ENCODE results near the gene DYNC1I2. TPM values are rescaled to one million over a fixed set of nuclear protein-coding genes. Genes with fewer than 3 reads are reported as not detected.

DYNC1I2 gene
- total RNA-seq, 2 experiments from 2014 or later: 42.3 to 58.5 TPM

DNA sequence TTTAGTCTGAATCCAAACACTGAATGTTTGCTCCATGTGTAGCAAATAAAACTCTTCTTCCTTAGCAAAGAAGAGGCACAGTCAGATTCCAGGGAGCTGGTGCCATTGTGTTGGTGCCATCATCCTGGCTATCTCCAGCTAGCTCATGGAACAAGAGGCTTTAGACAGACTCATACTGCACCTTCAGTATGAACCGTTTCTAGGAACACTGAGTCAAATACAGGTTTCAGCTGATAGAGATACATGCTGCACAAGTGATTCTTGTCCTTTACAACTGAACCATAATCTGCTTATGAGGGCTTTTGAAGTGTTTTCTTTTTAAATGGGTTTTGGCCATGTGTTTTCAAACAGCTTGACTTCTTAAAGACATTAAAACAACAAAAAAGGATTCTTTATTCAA is 57.9 kb downstream of the DYNC1I2 start:
- intact Hi-C loops (cut with micrococcal nuclease; ENCODE audit: unreplicated experiment): no loop called here
- Histone ChIP-seq H2AFZ (ENCODE audit: low read length) (no peak overlapping the region), H3K9me3 (ENCODE audit: low read length) (no peaks in the 10 kb centered on the region), H3K4me1 (ENCODE audit: insufficient read depth, low read length, poor library complexity, severe bottlenecking) (peaks cover 8% of the 10 kb centered on the region), H4K20me1 (ENCODE audit: insufficient read depth, low read length) (no peaks in the 10 kb centered on the region), H3K4me2 (ENCODE audit: low read length) (no peak overlapping the region), H3K4me3 (ENCODE audit: low read depth, low read length, poor library complexity, severe bottlenecking) (no peak overlapping the region), H3K36me3 (ENCODE audit: insufficient read depth, low read length) (peaks cover 77% of the 10 kb centered on the region), H3K27ac (ENCODE audit: low read depth, low read length, poor library complexity, severe bottlenecking) (no peak overlapping the region), H3K9me2 (ENCODE audit: insufficient read depth, low read length) (no peaks in the 10 kb centered on the region), H3K79me2 (ENCODE audit: insufficient read depth, low read depth, low read length) (no peaks in the 10 kb centered on the region)
- POLR2A ChIA-PET: interaction anchor here (0.6 kb wide), 1 partner anchor 9 kb away, joined by 3 read pairs; no protein-coding TSS in a partner anchor
- CTCF ChIA-PET (ENCODE audit: unreplicated experiment): no interaction called here
- no peak for DNase-seq (ENCODE audit: low spot score)
- no TSS peak for BruUV-seq (replicated peaks)
- no peak for TF ChIP-seq EZH2phosphoT487 (IDR thresholded peaks at IDR 0.05; ENCODE audit: borderline replicate concordance, low read depth, low read length)
- TF ChIP-seq, protein P1, sequence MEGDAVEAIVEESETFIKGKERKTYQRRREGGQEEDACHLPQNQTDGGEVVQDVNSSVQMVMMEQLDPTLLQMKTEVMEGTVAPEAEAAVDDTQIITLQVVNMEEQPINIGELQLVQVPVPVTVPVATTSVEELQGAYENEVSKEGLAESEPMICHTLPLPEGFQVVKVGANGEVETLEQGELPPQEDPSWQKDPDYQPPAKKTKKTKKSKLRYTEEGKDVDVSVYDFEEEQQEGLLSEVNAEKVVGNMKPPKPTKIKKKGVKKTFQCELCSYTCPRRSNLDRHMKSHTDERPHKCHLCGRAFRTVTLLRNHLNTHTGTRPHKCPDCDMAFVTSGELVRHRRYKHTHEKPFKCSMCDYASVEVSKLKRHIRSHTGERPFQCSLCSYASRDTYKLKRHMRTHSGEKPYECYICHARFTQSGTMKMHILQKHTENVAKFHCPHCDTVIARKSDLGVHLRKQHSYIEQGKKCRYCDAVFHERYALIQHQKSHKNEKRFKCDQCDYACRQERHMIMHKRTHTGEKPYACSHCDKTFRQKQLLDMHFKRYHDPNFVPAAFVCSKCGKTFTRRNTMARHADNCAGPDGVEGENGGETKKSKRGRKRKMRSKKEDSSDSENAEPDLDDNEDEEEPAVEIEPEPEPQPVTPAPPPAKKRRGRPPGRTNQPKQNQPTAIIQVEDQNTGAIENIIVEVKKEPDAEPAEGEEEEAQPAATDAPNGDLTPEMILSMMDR (conservative IDR thresholded peaks at IDR 0.05; ENCODE audit: low read length): no peak

DNA sequence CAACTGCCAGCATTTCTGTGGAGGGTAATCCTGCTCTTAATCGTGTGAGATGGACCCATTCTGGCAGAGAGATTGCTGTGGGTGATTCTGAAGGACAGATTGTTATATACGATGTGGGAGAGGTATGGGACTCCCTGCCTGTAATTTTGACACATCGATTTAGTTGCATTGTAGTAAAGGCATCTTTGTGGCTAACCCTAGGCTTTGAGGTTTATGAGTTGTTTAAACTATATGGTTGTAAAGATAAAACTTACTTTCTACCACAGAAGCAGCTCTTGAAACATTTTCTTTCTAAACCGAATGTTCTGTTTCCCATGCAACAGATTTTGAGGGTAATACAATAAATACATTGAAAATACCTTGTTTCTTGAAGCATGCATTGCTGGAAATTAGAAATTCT is 58.5 kb downstream of the DYNC1I2 start:
- H3K9me3 ChIP-seq (ENCODE audit: low read length): no peaks in the 10 kb centered on the region
- no TSS peak for BruUV-seq (replicated peaks)
- no peaks in the 10 kb centered on the region for H3K9me2 ChIP-seq (ENCODE audit: insufficient read depth, low read length)
- TF ChIP-seq EZH2phosphoT487 (IDR thresholded peaks at IDR 0.05; ENCODE audit: borderline replicate concordance, low read depth, low read length): no peak
- TF ChIP-seq, protein P1 (conservative IDR thresholded peaks at IDR 0.05; ENCODE audit: low read length): no peak
- POLR2A ChIA-PET: no interaction called here
- no peak overlapping the region for H3K4me3 ChIP-seq (ENCODE audit: low read depth, low read length, poor library complexity, severe bottlenecking)
- peaks cover 7% of the 10 kb centered on the region for H3K4me1 ChIP-seq (ENCODE audit: insufficient read depth, low read length, poor library complexity, severe bottlenecking)
- peaks cover 76% of the 10 kb centered on the region for H3K36me3 ChIP-seq (ENCODE audit: insufficient read depth, low read length)
- no peak overlapping the region for H3K4me2 ChIP-seq (ENCODE audit: low read length)
- H2AFZ ChIP-seq (ENCODE audit: low read length): no peak overlapping the region
- DNase-seq (ENCODE audit: low spot score): no peak
- no peak overlapping the region for H3K27ac ChIP-seq (ENCODE audit: low read depth, low read length, poor library complexity, severe bottlenecking)
- intact Hi-C loops (cut with micrococcal nuclease; ENCODE audit: unreplicated experiment): no loop called here
- no peaks in the 10 kb centered on the region for H3K79me2 ChIP-seq (ENCODE audit: insufficient read depth, low read depth, low read length)
- no peaks in the 10 kb centered on the region for H4K20me1 ChIP-seq (ENCODE audit: insufficient read depth, low read length)
- CTCF ChIA-PET (ENCODE audit: unreplicated experiment): no interaction called here

DNA sequence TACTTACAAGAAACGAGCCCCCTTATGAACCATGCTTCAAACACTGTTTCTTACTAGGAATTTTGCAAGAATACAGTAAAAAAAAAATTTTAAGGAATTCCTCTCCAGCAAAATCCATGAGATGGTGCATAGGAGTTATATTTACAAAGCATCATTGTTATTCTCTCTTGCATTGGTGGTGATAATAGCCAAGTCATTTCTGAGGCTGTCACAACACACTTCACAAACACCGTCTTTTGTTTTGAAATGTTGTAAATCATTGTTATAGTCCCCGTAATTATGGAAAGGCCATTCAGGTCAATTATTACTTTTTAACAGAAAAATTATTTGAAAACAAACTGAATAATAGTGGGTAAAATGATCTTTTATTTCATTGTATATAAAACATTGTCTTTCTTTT is 60.1 kb downstream of the DYNC1I2 start:
- CTCF ChIA-PET (ENCODE audit: unreplicated experiment): no interaction called here

More for the DNA sequence above, 60.1 kb downstream of the DYNC1I2 start:
- intact Hi-C loops (cut with micrococcal nuclease; ENCODE audit: unreplicated experiment): no loop called here
- H3K4me2 ChIP-seq (ENCODE audit: low read length): no peak overlapping the region
- no peak overlapping the region for H3K27ac ChIP-seq (ENCODE audit: low read depth, low read length, poor library complexity, severe bottlenecking)
- no peaks in the 10 kb centered on the region for H3K9me2 ChIP-seq (ENCODE audit: insufficient read depth, low read length)
- no peaks in the 10 kb centered on the region for H3K4me1 ChIP-seq (ENCODE audit: insufficient read depth, low read length, poor library complexity, severe bottlenecking)
- POLR2A ChIA-PET: no interaction called here
- no peak for DNase-seq (ENCODE audit: low spot score)
- H3K9me3 ChIP-seq (ENCODE audit: low read length): no peaks in the 10 kb centered on the region
- TF ChIP-seq EZH2phosphoT487 (IDR thresholded peaks at IDR 0.05; ENCODE audit: borderline replicate concordance, low read depth, low read length): no peak
- TF ChIP-seq, protein P1 (conservative IDR thresholded peaks at IDR 0.05; ENCODE audit: low read length): no peak
- no peaks in the 10 kb centered on the region for H4K20me1 ChIP-seq (ENCODE audit: insufficient read depth, low read length)
- no peaks in the 10 kb centered on the region for H3K79me2 ChIP-seq (ENCODE audit: insufficient read depth, low read depth, low read length)
- H2AFZ ChIP-seq (ENCODE audit: low read length): no peak overlapping the region
- BruUV-seq (replicated peaks): no TSS peak
- no peak overlapping the region for H3K4me3 ChIP-seq (ENCODE audit: low read depth, low read length, poor library complexity, severe bottlenecking)
- H3K36me3 ChIP-seq (ENCODE audit: insufficient read depth, low read length): peaks cover 73% of the 10 kb centered on the region

Measured in OCI-LY7 (cell line).